K562 (cell line): Measurements from ENCODE around the gene TMX4. TPM values are rescaled to one million over a fixed set of nuclear protein-coding genes. Genes with fewer than 3 reads are reported as not detected.
A peak's percentile ranks its signal among the peaks of the same experiment; 100 is the strongest.

ENCODE experiments used
- ATF1 ChIP-seq, 2 experiments: fragments of 450-650 bp in 1 of 2; IDR thresholded peaks; 2 replicates each; pipeline ENCODE4 v1.6.1; 2016; ENCODE audit warnings: missing compliant biosample characterization in 1 of 2, missing genetic modification characterization in 1 of 2
- CCNT2 ChIP-seq: IDR thresholded peaks from 2 replicates; pipeline ENCODE4 v1.6.1; 2011; ENCODE audit warnings: borderline replicate concordance, low read depth, mild to moderate bottlenecking, moderate library complexity, mixed read lengths, low read length; ENCODE audit not compliant: insufficient read length; ENCODE audit errors: extremely low read depth
- CXXC5 ChIP-seq: fragments of 250-450 bp; sonication (Bioruptor Pico); IDR thresholded peaks from 2 replicates; pipeline ENCODE4 v1.8.0; 2022; ENCODE audit warnings: inconsistent platforms, mild to moderate bottlenecking, moderate library complexity
- FOXM1 ChIP-seq, 2 experiments: fragments of 450-650 bp in 1 of 2; sonication (generic) in 1 of 2; formaldehyde crosslinking in 1 of 2; IDR thresholded peaks; 2 replicates each; pipeline versions ENCODE4 v1.6.1 to v1.9.0; 2017 to 2022; ENCODE audit warnings: low read depth in 2 of 2, mild to moderate bottlenecking in 2 of 2, missing genetic modification reagents in 1 of 2, moderate library complexity in 1 of 2
- JUND ChIP-seq, 2 experiments: IDR thresholded peaks; 2 replicates in 1 of 2; 3 replicates in 1 of 2; pipeline ENCODE4 v1.6.1; 2011; ENCODE audit warnings: borderline replicate concordance in 2 of 2, low read depth in 2 of 2, low read length in 2 of 2, improper control_type of control experiment in 1 of 2, missing biosample characterization in 1 of 2, missing genetic modification characterization in 1 of 2, missing genetic modification reagents in 1 of 2
- NFE2 ChIP-seq: IDR thresholded peaks from 2 replicates; pipeline ENCODE4 v1.6.1; 2014; ENCODE audit warnings: antibody characterized with exemption, low read depth
- PKNOX1 ChIP-seq: fragments of 450-650 bp; IDR thresholded peaks from 2 replicates; pipeline ENCODE4 v1.6.1; 2016
- RBM25 ChIP-seq: fragments of 200-400 bp; formaldehyde crosslinking; IDR thresholded peaks from 2 replicates; pipeline ENCODE4 v1.6.1; 2018; ENCODE audit warnings: low read length, low read depth, moderate library complexity; ENCODE audit not compliant: severe bottlenecking
- REST ChIP-seq, 2 experiments: fragments of 450-650 bp; formaldehyde crosslinking in 1 of 2; IDR thresholded peaks; 2 replicates each; pipeline versions ENCODE4 v1.4.0 to v1.6.1; 2014 to 2020; ENCODE audit warnings: mild to moderate bottlenecking in 2 of 2, borderline replicate concordance in 1 of 2, low read depth in 1 of 2
- RNF2 ChIP-seq: sonication (generic); IDR thresholded peaks from 2 replicates; pipeline ENCODE4 v1.6.1; 2016
- SUPT5H ChIP-seq: fragments of 450-650 bp; IDR thresholded peaks from 2 replicates; pipeline ENCODE4 v1.6.1; 2016
- ZNF224 ChIP-seq: sonication (generic); formaldehyde crosslinking; IDR thresholded peaks from 2 replicates; pipeline ENCODE4 v1.8.0; 2022; ENCODE audit warnings: mild to moderate bottlenecking, missing genetic modification reagents
- ZNF778 ChIP-seq: fragments of 450-650 bp; formaldehyde crosslinking; IDR thresholded peaks from 2 replicates; pipeline ENCODE4 v1.4.0; 2020; ENCODE audit warnings: mild to moderate bottlenecking, moderate library complexity
- polyA plus RNA-seq, 8 experiments: library from polyadenylated mRNA; depleted of rRNA in 4 of 8; stranded (reverse) in 5 of 8; unstranded in 3 of 8; fragments of >200 nt; fragmentation: Nextera tagmentation in 2 of 8; fragmentation: Illumina TruSeq in 1 of 8; extraction: Ambion mirVana in 2 of 8; extraction: Trizol in 1 of 8; gene quantifications; 2 replicates each; pipeline versions ENCODE4 v1.2.1 to v1.2.3, GENCODE V29; 2011 to 2014; ENCODE audit warnings: inconsistent platforms in 1 of 8, missing spikeins in 1 of 8
- total RNA-seq, 7 experiments: library from RNA; depleted of rRNA in 6 of 7; stranded (reverse); fragments of >200 nt in 6 of 7; fragmentation: Illumina TruSeq in 2 of 7; extraction: Trizol in 2 of 7; gene quantifications; 2 replicates each; pipeline versions ENCODE4 v1.2.1 to v1.2.3, GENCODE V29; 2011 to 2021; ENCODE audit warnings: low replicate concordance in 1 of 7
- TF ChIP-seq, protein P1 (sequence below): sonication (generic); formaldehyde crosslinking; IDR thresholded peaks from 2 replicates; pipeline ENCODE4 v1.9.0; 2022; ENCODE audit warnings: mild to moderate bottlenecking, missing genetic modification reagents
- TF ChIP-seq, protein P2 (sequence below): fragments of 250-450 bp; sonication (Bioruptor Pico); IDR thresholded peaks from 2 replicates; pipeline ENCODE4 v1.4.0; 2020; ENCODE audit warnings: borderline replicate concordance

Gene TMX4
- total and polyA plus RNA-seq, 9 of the 15 experiments (the other 6 are each of a cell fraction or from before 2014, with no cell fraction given), result 4.4 to 19.3 (median 10.8) TPM

DNA sequence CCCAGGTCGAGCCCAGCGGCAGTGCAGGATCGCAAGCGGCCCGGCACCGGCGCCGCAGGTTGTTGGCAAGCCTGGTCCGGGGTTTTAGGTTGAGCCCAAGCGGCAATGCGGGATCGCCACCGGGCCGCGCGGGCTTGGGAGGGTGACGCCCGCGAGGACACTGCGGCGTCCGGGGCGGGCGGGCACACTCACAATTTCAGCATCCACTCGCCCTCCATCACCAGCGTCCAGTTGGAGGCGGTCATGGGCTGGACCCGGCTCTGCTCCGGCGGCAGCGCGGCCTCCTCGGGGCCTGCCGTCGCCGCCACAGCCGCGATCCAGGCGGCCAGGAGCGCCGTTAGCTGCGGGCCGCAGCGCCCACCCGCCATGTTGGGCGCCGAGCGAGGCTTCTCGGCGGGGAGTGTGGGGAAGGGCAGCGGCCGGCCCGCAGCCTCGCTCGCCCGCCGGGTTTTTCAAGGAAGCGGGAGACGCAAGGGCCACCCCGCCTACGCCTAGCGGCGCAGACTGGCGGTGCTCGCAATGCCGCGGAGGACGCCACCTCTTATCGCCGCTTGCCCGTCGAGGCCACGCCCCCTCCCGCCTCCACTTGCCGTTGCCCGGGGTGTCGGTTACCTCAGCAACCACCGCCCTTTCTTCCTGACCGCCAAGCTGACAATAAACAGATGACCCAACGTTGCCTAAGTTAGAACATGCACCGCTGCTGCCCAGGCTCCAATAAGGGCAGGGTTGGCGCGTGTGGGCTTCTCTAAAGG, at the start of gene TMX4 (continued):
- TF ChIP-seq REST (IDR thresholded peaks at IDR 0.05; ENCODE audit: borderline replicate concordance) (no peak), REST (CRISPR knock-in tag; IDR thresholded peaks at IDR 0.05; ENCODE audit: low read depth) (no peak), ZNF778 (CRISPR knock-in tag) (no peak), FOXM1 (IDR thresholded peaks at IDR 0.05; ENCODE audit: low read depth) (no peak), FOXM1 (CRISPR knock-in tag; IDR thresholded peaks at IDR 0.05; ENCODE audit: low read depth) (peak; percentile 64; the same call in 1 of the 2 replicates), RNF2 (peak; percentile 20; the same call in 1 of the 2 replicates), RBM25 (peak; percentile 7), ZNF224 (CRISPR knock-in tag) (no peak), CCNT2 (peak; percentile 76), ATF1 (CRISPR knock-in tag; IDR thresholded peaks at IDR 0.05) (no peak), ATF1 (tag; IDR thresholded peaks at IDR 0.05) (peak; percentile 72), SUPT5H (peak; percentile 69), CXXC5 (CRISPR knock-in tag) (peak; percentile 97), JUND (IDR thresholded peaks at IDR 0.05; ENCODE audit: borderline replicate concordance, low read depth, low read length) (peak; percentile 29; the same call in 1 of the 2 replicates), JUND (tag; IDR thresholded peaks at IDR 0.05; ENCODE audit: borderline replicate concordance, low read depth, low read length) (no peak; the same call in 2 of the 3 replicates), NFE2 (no peak), PKNOX1 (peak; percentile 90)
- TF ChIP-seq, protein P1, sequence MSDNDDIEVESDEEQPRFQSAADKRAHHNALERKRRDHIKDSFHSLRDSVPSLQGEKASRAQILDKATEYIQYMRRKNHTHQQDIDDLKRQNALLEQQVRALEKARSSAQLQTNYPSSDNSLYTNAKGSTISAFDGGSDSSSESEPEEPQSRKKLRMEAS (CRISPR knock-in tag), result peak; percentile 32
- TF ChIP-seq, protein P2, sequence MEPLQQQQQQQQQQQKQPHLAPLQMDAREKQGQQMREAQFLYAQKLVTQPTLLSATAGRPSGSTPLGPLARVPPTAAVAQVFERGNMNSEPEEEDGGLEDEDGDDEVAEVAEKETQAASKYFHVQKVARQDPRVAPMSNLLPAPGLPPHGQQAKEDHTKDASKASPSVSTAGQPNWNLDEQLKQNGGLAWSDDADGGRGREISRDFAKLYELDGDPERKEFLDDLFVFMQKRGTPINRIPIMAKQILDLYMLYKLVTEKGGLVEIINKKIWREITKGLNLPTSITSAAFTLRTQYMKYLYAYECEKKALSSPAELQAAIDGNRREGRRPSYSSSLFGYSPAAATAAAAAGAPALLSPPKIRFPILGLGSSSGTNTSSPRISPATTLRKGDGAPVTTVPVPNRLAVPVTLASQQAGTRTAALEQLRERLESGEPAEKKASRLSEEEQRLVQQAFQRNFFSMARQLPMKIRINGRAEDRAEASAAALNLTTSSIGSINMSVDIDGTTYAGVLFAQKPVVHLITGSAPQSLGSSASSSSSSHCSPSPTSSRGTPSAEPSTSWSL, result no peak
